Measurements from ENCODE around the gene MGAT4D. TPM values are rescaled to one million over a fixed set of nuclear protein-coding genes. Genes with fewer than 3 reads are reported as not detected.
A peak's percentile ranks its signal among the peaks of the same experiment; 100 is the strongest.

The MGAT4D gene
- total RNA-seq, 1 donor from 2014 or later, result not detected

- DNase-seq (ENCODE audit: low read depth), result no peak
- TF ChIP-seq CTCF (IDR thresholded peaks at IDR 0.05; ENCODE audit: insufficient read depth, low read depth, low read length), result no peak
- H3K27ac ChIP-seq (ENCODE audit: low read depth, low read length), result no peak overlapping the region
- no peak overlapping the region for H3K9ac ChIP-seq (ENCODE audit: low read length)
- Mint-ChIP-seq H3K27ac (ENCODE audit: unreplicated experiment) (no peak overlapping the region), H3K36me3 (ENCODE audit: low read depth, unreplicated experiment) (no peaks in the 10 kb centered on the region), H3K27me3 (ENCODE audit: low read depth, unreplicated experiment) (peaks cover 14% of the 10 kb centered on the region), H3K9me3 (ENCODE audit: unreplicated experiment) (peaks cover 10% of the 10 kb centered on the region), H3K4me1 (ENCODE audit: low read depth, unreplicated experiment) (peaks cover 5% of the 10 kb centered on the region), H3K4me3 (ENCODE audit: unreplicated experiment) (no peak overlapping the region)
- no peaks in the 10 kb centered on the region for H3K79me2 ChIP-seq (ENCODE audit: insufficient read depth, low read length)
- no peaks in the 10 kb centered on the region for H3K4me1 ChIP-seq (ENCODE audit: insufficient read depth, low read length)
- H2AFZ ChIP-seq (ENCODE audit: low read depth, low read length), result no peak overlapping the region
- no peak for FAIRE-seq
- no peaks in the 10 kb centered on the region for H3K36me3 ChIP-seq (ENCODE audit: insufficient read depth, low read length)
- H3K4me3 ChIP-seq (ENCODE audit: insufficient read depth, low read depth, low read length), result no peak overlapping the region
- H3K27me3 ChIP-seq (ENCODE audit: insufficient read depth, low read length), result peaks cover 18% of the 10 kb centered on the region
- no peaks in the 10 kb centered on the region for H3K9me3 ChIP-seq (ENCODE audit: insufficient read depth, low read depth, low read length)
- H3K4me2 ChIP-seq (ENCODE audit: low read length), result no peak overlapping the region
- no peaks in the 10 kb centered on the region for H4K20me1 ChIP-seq (ENCODE audit: insufficient read depth, low read length)
Observed at GRCh38 chr4:140504261-140504660, 6.2 kb upstream of the MGAT4D start.

- H4K20me1 ChIP-seq (ENCODE audit: insufficient read depth, low read length), result no peaks in the 10 kb centered on the region
- Mint-ChIP-seq H3K9me3 (ENCODE audit: unreplicated experiment) (peaks cover 5% of the 10 kb centered on the region), H3K27me3 (ENCODE audit: low read depth, unreplicated experiment) (peaks cover 33% of the 10 kb centered on the region), H3K36me3 (ENCODE audit: low read depth, unreplicated experiment) (no peaks in the 10 kb centered on the region), H3K4me3 (ENCODE audit: unreplicated experiment) (no peak overlapping the region), H3K4me1 (ENCODE audit: low read depth, unreplicated experiment) (peaks cover 5% of the 10 kb centered on the region), H3K27ac (ENCODE audit: unreplicated experiment) (no peak overlapping the region)
- no peak for TF ChIP-seq CTCF (IDR thresholded peaks at IDR 0.05; ENCODE audit: insufficient read depth, low read depth, low read length)
- TF ChIP-seq EZH2 (IDR thresholded peaks at IDR 0.05; ENCODE audit: insufficient read depth, low read length), result no peak
- no peaks in the 10 kb centered on the region for H3K9me3 ChIP-seq (ENCODE audit: insufficient read depth, low read depth, low read length)
- no peak for DNase-seq (ENCODE audit: low read depth)
- peaks cover 6% of the 10 kb centered on the region for H3K4me1 ChIP-seq (ENCODE audit: insufficient read depth, low read length)
- H2AFZ ChIP-seq (ENCODE audit: low read depth, low read length), result no peak overlapping the region
- no peaks in the 10 kb centered on the region for H3K79me2 ChIP-seq (ENCODE audit: insufficient read depth, low read length)
- FAIRE-seq, result no peak
- H3K4me2 ChIP-seq (ENCODE audit: low read length), result no peak overlapping the region
- no peaks in the 10 kb centered on the region for H3K36me3 ChIP-seq (ENCODE audit: insufficient read depth, low read length)
- no peak overlapping the region for H3K4me3 ChIP-seq (ENCODE audit: insufficient read depth, low read depth, low read length)
- H3K27me3 ChIP-seq (ENCODE audit: insufficient read depth, low read length), result peaks cover 35% of the 10 kb centered on the region
- no peak overlapping the region for H3K27ac ChIP-seq (ENCODE audit: low read depth, low read length)
- H3K9ac ChIP-seq (ENCODE audit: low read length), result no peak overlapping the region
Observed at GRCh38 chr4:140499391-140499790, 1.3 kb upstream of the MGAT4D start.

- Histone ChIP-seq H3K36me3 (ENCODE audit: insufficient read depth, low read length) (no peaks in the 10 kb centered on the region), H3K4me1 (ENCODE audit: insufficient read depth, low read length) (peaks cover 6% of the 10 kb centered on the region), H3K9ac (ENCODE audit: low read length) (no peak overlapping the region), H3K4me2 (ENCODE audit: low read length) (peak overlapping the region; percentile 79), H3K4me3 (ENCODE audit: insufficient read depth, low read depth, low read length) (peak overlapping the region; percentile 34), H3K27ac (ENCODE audit: low read depth, low read length) (no peak overlapping the region), H4K20me1 (ENCODE audit: insufficient read depth, low read length) (no peaks in the 10 kb centered on the region), H3K9me3 (ENCODE audit: insufficient read depth, low read depth, low read length) (no peaks in the 10 kb centered on the region), H3K79me2 (ENCODE audit: insufficient read depth, low read length) (no peaks in the 10 kb centered on the region), H2AFZ (ENCODE audit: low read depth, low read length) (peak overlapping the region; percentile 69), H3K27me3 (ENCODE audit: insufficient read depth, low read length) (peaks cover 29% of the 10 kb centered on the region)
- Mint-ChIP-seq H3K27ac (ENCODE audit: unreplicated experiment) (no peak overlapping the region), H3K27me3 (ENCODE audit: low read depth, unreplicated experiment) (peaks cover 32% of the 10 kb centered on the region), H3K4me3 (ENCODE audit: unreplicated experiment) (peak overlapping the region; percentile 16), H3K9me3 (ENCODE audit: unreplicated experiment) (peaks cover 5% of the 10 kb centered on the region), H3K36me3 (ENCODE audit: low read depth, unreplicated experiment) (no peaks in the 10 kb centered on the region), H3K4me1 (ENCODE audit: low read depth, unreplicated experiment) (peaks cover 5% of the 10 kb centered on the region)
- DNase-seq (ENCODE audit: low read depth) (no peak), FAIRE-seq (no peak)
- TF ChIP-seq EZH2 (IDR thresholded peaks at IDR 0.05; ENCODE audit: insufficient read depth, low read length), result no peak
- no peak for TF ChIP-seq CTCF (IDR thresholded peaks at IDR 0.05; ENCODE audit: insufficient read depth, low read depth, low read length)
Observed at GRCh38 chr4:140497405-140497746, 717 bp downstream of the MGAT4D start.

Measured in astrocyte (in vitro differentiated cells and primary cell).